Osteoblast (primary cell): ENCODE measurements around the gene DIS3L2. TPM values are rescaled to one million over a fixed set of nuclear protein-coding genes. Genes with fewer than 3 reads are reported as not detected.
A peak's percentile ranks its signal among the peaks of the same experiment; 100 is the strongest.

Experiments used
- DNase-seq: peaks from one replicate; pipeline ENCODE4 v3.0.0; 2011; ENCODE audit warnings: low spot score, mixed read lengths; ENCODE audit not compliant: insufficient read length; ENCODE audit errors: missing footprints
- H2AFZ ChIP-seq: 2 replicates; pipeline ENCODE4 v1.6.0; 2011; ENCODE audit warnings: mild to moderate bottlenecking, low read length
- H3K27ac ChIP-seq: 2 replicates; pipeline ENCODE4 v1.5.1; 2011; ENCODE audit warnings: mild to moderate bottlenecking, low read depth, low read length, moderate library complexity
- H3K27me3 ChIP-seq: 2 replicates; pipeline ENCODE4 v1.6.0; 2012; ENCODE audit warnings: mild to moderate bottlenecking, control low read depth, inconsistent platforms, low read length, moderate library complexity; ENCODE audit not compliant: insufficient read depth
- H3K36me3 ChIP-seq: 2 replicates; pipeline ENCODE4 v1.5.1; 2011; ENCODE audit warnings: mild to moderate bottlenecking, low read length, control low read depth, moderate library complexity; ENCODE audit not compliant: insufficient read depth
- H3K4me1 ChIP-seq: 2 replicates; pipeline ENCODE4 v1.5.1; 2011; ENCODE audit warnings: mild to moderate bottlenecking, low read length, control low read depth, moderate library complexity; ENCODE audit not compliant: insufficient read depth
- H3K4me2 ChIP-seq: 2 replicates; pipeline ENCODE4 v1.6.0; 2011; ENCODE audit warnings: mild to moderate bottlenecking, low read length; ENCODE audit not compliant: insufficient read depth
- H3K4me3 ChIP-seq: fragments of 200-600 bp; sonication (generic); 3 replicates; pipeline ENCODE4 v1.5.1; 2012; ENCODE audit warnings: mild to moderate bottlenecking, low read length, inconsistent platforms; ENCODE audit not compliant: insufficient read depth
- H3K79me2 ChIP-seq: 2 replicates; pipeline ENCODE4 v1.6.0; 2012; ENCODE audit warnings: mild to moderate bottlenecking, low read length, control low read depth, inconsistent platforms; ENCODE audit not compliant: insufficient read depth
- H3K9me3 ChIP-seq: 2 replicates; pipeline ENCODE4 v1.5.1; 2011; ENCODE audit warnings: low read depth, low read length, control low read depth
- H4K20me1 ChIP-seq: 2 replicates; pipeline ENCODE4 v1.6.0; 2012; ENCODE audit warnings: mild to moderate bottlenecking, low read length, control low read depth; ENCODE audit not compliant: insufficient read depth
- total RNA-seq: library from RNA; depleted of rRNA; stranded (reverse); fragments of >200 nt; gene quantifications from 2 replicates; pipeline ENCODE4 v1.2.3, GENCODE V29; 2012
- TF ChIP-seq, protein P1 (sequence below): IDR thresholded peaks from 2 replicates; pipeline ENCODE4 v1.5.1; 2011; ENCODE audit warnings: mild to moderate bottlenecking, low read depth, low read length, moderate library complexity; ENCODE audit errors: extremely low read depth

DIS3L2 gene
- total RNA-seq, 1 donor, result 28.2 TPM

GRCh38 chr2:231937057-231937456, 24.5 kb upstream of the DIS3L2 start:
- DNase-seq, result no peak
- TF ChIP-seq, protein P1, sequence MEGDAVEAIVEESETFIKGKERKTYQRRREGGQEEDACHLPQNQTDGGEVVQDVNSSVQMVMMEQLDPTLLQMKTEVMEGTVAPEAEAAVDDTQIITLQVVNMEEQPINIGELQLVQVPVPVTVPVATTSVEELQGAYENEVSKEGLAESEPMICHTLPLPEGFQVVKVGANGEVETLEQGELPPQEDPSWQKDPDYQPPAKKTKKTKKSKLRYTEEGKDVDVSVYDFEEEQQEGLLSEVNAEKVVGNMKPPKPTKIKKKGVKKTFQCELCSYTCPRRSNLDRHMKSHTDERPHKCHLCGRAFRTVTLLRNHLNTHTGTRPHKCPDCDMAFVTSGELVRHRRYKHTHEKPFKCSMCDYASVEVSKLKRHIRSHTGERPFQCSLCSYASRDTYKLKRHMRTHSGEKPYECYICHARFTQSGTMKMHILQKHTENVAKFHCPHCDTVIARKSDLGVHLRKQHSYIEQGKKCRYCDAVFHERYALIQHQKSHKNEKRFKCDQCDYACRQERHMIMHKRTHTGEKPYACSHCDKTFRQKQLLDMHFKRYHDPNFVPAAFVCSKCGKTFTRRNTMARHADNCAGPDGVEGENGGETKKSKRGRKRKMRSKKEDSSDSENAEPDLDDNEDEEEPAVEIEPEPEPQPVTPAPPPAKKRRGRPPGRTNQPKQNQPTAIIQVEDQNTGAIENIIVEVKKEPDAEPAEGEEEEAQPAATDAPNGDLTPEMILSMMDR, result no peak
- no peaks in the 10 kb centered on the region for H3K79me2 ChIP-seq
- no peak overlapping the region for H3K4me3 ChIP-seq
- H4K20me1 ChIP-seq, result no peaks in the 10 kb centered on the region
- H3K27ac ChIP-seq, result no peak overlapping the region
- H2AFZ ChIP-seq, result no peak overlapping the region
- H3K4me1 ChIP-seq, result no peaks in the 10 kb centered on the region
- no peaks in the 10 kb centered on the region for H3K36me3 ChIP-seq
- no peak overlapping the region for H3K4me2 ChIP-seq
- no peaks in the 10 kb centered on the region for H3K9me3 ChIP-seq
- peaks cover 7% of the 10 kb centered on the region for H3K27me3 ChIP-seq

GRCh38 chr2:231939022-231939421, 22.5 kb upstream of the DIS3L2 start:
- H2AFZ ChIP-seq, result no peak overlapping the region
- TF ChIP-seq, protein P1, result no peak
- H3K79me2 ChIP-seq, result no peaks in the 10 kb centered on the region
- DNase-seq, result peak; percentile 1
- no peaks in the 10 kb centered on the region for H3K36me3 ChIP-seq
- no peak overlapping the region for H3K4me3 ChIP-seq
- no peaks in the 10 kb centered on the region for H4K20me1 ChIP-seq
- H3K9me3 ChIP-seq, result no peaks in the 10 kb centered on the region
- H3K4me1 ChIP-seq, result no peaks in the 10 kb centered on the region
- H3K4me2 ChIP-seq, result no peak overlapping the region
- peaks cover 15% of the 10 kb centered on the region for H3K27me3 ChIP-seq
- no peak overlapping the region for H3K27ac ChIP-seq

- TF ChIP-seq, protein P1, result no peak
- H3K4me1 ChIP-seq, result no peaks in the 10 kb centered on the region
- H3K4me2 ChIP-seq, result no peak overlapping the region
- H2AFZ ChIP-seq, result no peak overlapping the region
- no peaks in the 10 kb centered on the region for H3K36me3 ChIP-seq
- peaks cover 13% of the 10 kb centered on the region for H3K27me3 ChIP-seq
- peak; percentile 15 for DNase-seq
- H3K79me2 ChIP-seq, result no peaks in the 10 kb centered on the region
- H4K20me1 ChIP-seq, result no peaks in the 10 kb centered on the region
- no peaks in the 10 kb centered on the region for H3K9me3 ChIP-seq
- no peak overlapping the region for H3K27ac ChIP-seq
- no peak overlapping the region for H3K4me3 ChIP-seq
Observed at GRCh38 chr2:231940795-231941194, 20.7 kb upstream of the DIS3L2 start.

DNA sequence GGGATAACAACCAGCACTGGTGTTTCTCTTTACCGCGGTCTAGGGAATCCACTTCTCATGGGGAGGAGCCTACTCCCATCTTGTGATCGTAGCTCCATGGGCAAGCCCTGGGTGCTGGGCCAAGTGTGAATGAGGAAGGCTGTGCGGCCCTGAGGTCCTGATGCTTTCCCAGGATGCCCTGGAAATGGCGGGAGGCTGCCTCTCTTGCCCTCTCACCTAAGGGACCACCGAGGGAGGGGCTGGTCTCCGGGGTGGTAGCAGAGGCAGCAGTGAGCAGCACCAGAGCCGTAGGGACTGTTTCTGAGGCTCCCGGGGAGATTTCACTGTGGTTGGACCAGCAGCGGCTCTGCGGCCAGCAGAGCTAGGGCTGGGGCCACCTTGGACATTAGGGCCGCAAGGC, 19.8 kb upstream of the DIS3L2 start:
- H3K36me3 ChIP-seq, result no peaks in the 10 kb centered on the region
- H3K9me3 ChIP-seq, result no peaks in the 10 kb centered on the region
- no peak overlapping the region for H3K4me3 ChIP-seq
- no peak overlapping the region for H3K4me2 ChIP-seq
- no peak overlapping the region for H2AFZ ChIP-seq
- no peak overlapping the region for H3K27ac ChIP-seq
- H3K27me3 ChIP-seq, result peaks cover 16% of the 10 kb centered on the region
- no peak for DNase-seq
- TF ChIP-seq, protein P1, result no peak
- no peaks in the 10 kb centered on the region for H4K20me1 ChIP-seq
- no peaks in the 10 kb centered on the region for H3K4me1 ChIP-seq
- H3K79me2 ChIP-seq, result no peaks in the 10 kb centered on the region
